Activated effector memory CD4-positive, alpha-beta T cell treated with anti-CD3 and anti-CD28 coated beads, Interleukin-2, amount 50 U/mL, for 16 hours (primary cell): Measurements from ENCODE around the gene MIF4GD.
A peak's percentile ranks its signal among the peaks of the same experiment; 100 is the strongest.
"Not testable (repeated sequence)": the region's sequence is repeated elsewhere in the genome, so short reads cannot be mapped to it uniquely, and the experiment has no call there.

Experiments used
- DNase-seq: peaks from one replicate; pipeline ENCODE4 v3.0.0-alpha.2; 2020

The MIF4GD gene

DNA sequence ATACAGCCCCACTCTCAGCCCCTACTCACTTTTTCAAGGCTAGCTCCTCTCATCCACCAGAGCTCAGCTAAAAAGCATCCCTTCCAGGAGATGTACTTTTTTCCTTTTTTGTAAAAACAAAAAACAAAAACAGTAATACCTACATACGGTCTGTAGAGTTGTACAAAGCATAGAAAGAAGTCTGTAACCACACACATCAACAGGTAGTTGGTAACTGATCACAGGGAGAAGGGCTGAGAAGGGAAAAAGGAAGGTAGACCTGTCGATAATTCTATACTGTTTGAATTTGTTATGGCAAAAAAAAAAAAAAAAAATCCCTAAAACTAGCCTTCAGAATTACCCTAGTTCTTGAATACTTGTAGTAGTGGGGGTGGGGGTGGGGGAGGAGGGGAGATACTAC is 17.3 kb upstream of the MIF4GD start:
- DNase-seq, result no peak

DNA sequence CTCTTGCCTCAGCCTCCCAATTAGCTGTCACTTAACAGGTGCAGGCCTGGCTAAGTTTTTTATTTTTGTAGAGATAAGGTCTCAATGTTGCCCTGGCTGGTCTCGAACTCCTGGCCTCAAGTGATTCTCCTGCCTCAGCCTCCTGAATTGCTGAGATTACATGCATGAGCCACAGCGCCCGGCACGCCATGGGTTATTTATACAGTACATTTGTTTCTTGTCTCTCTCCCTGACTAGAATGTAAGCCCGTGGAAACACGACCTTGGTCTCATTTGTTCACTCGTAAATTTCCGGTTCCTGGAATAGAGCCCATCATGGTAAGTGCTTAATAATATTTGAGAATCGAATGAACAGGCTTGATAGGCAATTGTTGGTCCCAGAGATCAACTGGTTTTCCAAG is 16.2 kb upstream of the MIF4GD start:
- no peak for DNase-seq

DNA sequence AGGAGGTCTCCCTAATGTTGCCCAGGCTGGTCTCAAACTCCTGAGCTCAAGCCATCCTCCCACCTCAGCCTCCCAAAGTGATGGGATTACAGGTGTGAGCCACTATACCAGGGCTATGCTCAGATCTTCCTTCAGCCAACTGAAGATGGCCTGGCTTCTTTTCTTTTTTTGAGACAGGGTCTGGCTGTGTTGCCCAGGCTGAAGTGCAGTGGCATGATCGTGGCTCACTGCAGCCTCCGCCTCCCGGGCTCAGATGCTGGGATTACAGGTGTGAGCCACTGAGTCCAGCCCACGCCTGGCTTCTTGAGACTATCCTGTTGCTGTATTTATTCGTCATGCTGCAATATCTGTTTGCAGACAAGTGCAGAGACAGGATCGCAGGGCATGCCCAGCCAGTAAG is 14.1 kb upstream of the MIF4GD start:
- DNase-seq, result no peak

DNA sequence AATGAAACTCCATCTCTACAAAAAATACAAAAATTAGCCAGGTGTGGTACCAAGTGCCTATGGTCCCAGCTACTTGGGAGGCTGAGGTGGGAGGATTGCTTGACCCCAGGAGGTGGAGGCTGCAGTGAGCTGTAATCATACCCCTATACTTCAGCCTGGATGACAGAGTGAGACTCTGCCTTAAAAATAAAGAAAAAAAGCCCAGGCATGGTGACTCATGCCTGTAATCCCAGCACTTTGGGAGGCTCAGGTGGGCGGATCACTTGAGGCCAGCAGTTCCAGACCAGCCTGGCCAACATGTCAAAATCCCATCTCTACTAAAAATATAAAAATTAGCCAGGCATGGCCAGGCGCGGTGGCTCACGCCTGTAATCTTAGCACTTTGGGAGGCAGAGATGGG is 9.2 kb upstream of the MIF4GD start:
- not testable (repeated sequence) for DNase-seq

DNA sequence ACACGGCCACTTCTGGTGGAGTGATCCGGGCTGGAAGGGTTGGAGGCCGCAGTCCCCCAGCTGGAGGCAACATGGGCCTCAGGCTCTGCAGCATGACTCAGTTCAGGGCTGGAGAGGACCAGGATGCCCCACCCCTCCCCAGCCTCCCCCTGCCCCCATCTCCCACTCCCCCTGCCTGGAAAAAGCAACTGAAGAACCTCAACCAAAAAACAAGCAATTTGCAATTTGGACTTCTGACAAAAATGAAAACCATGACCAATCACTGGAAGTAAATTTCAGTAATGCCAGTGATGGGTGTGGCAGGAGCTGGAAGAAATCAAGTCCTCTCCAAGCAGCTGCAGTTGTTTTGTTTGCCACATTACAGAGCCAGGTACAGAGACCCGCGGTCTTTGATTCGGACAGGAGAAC is 6.6 kb upstream of the MIF4GD start:
- DNase-seq, result no peak

DNA sequence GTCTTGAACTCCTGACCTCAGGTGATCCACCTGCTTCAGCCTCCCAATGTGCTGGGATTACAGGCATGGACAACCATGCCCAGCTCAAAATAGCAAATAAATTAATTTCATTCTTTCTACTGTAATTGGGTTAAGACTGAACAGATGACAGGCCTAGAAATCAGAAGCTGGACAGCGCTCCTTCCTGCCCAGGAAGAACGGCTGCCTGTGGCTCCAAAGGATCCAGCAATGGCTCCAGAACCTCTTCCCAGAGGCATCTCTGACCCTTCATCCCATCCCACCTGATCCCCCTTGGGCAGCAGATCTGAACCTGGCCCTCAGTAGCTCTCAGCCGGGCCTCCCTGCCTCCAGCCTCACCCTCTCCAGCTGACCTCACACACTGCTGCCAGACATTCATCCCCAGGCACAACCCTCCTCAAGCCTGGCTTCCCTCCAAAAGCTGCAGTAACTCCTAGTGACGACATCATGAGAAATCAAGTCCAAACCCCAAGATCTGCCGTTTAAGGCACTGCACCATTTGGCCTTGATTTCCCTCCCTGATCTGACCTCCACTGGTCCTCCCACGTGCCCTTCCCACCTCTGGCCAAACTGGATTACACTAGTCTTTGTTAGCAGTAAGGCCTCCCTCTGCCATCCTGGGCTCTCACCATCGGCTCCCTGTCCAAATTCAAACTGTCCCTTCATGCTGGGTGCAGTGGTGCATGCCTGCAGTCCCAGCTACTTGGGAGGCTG is 3.1 kb upstream of the MIF4GD start:
- DNase-seq, result no peak

DNA sequence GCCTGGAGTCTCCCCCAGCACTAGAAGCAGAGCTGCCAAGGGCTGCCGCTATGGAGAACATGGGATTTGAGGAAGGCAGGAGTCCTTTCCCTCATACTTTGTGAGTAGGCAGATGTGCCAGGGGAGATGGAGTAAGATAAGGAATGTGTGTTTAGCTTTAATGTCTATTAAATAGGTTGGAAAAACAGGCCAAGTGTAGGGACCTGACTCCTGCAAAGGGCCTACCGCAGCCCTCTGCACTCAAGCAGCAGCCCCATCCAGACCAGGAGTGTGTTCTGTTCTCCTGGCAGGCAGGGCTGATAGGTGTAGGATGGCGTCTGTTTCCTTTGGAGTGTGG is 1.8 kb upstream of the MIF4GD start:
- DNase-seq, result no peak

DNA sequence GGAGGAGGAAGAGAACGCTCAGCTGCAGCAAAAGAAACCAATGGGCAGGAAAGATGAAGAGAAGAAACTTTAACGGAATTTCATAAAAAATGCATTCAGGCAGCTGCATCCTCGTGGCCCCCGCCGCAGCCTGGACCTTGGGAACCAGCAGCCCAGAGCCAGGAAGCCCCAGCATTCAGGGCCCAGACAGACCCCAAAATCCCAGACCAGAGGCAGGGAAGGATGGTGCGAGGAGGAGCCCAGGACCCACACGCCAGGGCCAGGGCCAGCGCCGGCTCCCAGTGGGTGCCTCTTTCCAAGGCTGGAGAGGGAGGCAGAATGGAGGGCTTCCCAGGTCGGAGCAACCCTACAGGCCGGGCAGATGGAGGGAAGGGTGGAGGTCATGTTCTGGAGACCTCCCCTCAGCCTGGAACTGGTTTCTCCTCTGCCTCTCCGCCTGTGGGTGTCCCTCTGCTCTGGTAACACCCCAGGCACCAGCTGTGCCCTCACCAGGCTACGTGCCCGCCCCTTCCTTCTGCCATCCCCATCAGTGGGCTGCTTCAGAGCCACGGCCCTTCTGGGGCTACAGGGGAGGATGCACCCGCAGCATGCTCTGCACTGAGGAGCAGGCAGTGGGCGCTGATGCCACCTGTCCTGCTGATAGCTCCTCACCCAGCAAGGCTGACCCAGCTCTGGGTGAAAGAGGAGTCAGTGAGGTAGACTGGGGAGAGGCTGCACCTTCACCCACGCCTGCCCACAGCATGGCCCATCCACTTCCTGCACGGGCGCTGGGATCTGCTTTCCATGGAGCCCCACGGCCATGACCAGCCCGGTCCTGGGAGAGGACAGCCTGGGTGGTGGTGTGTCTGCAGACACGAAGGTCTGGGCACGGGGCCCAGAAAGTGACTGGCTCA is 1.2 kb upstream of the MIF4GD start:
- DNase-seq, result peak; percentile 68

DNA sequence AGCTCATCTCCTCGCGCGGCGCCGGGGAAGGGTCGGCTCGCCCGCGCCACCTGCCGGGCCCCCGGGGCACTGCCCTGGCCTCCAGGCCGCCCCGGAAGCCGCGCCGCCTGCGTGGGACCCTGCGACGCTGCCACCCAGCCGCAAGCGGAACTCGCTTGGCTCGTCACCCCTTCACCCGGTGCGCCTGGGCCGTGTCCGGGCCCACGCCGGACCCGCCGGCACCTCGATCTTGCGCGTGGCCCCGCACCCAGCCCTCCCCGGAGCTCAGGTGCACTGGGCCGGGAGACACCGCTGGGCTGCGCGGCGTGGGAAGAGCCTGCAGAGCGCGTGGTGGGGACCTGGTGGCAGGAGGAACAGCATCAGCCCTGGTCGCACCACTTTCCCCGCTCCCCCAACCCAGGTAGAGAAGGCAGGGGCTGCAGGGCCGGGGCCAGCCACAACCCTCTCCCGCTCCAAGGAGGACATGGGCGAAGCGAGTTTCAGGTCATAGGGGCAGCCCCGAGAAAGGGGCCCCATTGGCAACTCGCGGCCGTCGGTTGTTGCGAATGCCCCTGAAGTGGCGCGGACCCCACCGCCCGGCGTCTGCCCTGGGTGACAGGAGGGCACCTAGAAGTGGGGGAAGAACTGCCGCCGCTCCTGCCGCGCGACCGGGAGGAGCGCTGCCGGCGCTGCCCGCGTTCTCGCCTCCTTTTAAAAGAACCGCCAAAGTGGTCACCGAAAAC is 363 bp upstream of the MIF4GD start:
- peak; percentile 96 for DNase-seq

DNA sequence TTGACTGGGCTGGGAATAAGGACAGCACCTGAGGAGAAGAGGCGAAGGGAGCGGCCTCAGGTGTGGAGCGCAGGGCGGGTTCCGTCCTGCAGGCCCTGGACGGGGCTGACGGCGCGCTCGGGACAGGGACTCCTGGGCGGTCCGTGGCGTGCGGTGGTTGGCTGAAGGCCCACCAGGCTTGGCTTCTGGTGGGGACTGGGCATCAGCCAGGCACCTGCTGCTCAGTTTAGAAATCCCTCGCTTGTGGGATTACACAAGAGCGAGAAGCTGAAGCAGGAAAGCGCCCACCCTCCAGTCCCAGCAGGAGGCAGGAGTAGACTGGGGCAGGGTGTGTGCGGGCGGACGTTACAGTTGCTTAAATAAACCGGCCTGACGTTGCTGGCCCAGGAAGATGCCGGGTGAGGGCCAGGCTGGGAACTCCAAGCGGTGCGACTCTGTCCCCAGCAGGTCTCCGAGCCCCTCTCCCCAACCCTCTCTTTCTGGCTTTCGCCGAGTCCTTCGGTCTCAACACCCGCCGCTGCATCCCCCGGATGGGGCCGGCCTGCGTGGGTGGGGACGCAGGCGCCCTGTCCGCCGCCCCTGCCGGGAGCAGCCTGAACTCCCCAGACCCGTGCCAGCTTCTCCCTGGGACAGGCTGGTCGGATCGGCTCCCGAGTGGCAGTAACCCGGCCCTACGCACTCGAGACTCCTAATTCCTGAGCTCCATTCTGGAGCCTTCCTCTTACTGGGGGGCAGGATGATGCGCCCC is 639 bp downstream of the MIF4GD start:
- peak; percentile 83 for DNase-seq

DNA sequence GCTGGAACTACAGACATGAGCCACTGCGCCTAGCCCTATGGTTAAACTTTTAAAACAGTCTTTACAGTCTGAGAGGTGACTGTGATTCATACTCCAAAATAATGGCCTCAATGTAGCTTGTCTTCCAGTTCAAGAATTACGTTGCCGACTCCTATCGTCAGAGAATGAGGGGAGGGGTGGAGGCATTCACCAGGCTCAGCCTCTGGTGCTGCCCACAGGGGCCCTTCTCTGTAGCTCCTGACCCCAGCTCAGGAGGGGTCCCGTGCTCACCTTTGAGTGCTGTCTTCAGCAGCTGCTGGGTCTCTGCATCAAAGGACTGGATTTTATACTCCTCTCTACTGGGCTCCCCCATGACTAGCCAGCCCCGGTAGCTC is 1.2 kb downstream of the MIF4GD start:
- no peak for DNase-seq

DNA sequence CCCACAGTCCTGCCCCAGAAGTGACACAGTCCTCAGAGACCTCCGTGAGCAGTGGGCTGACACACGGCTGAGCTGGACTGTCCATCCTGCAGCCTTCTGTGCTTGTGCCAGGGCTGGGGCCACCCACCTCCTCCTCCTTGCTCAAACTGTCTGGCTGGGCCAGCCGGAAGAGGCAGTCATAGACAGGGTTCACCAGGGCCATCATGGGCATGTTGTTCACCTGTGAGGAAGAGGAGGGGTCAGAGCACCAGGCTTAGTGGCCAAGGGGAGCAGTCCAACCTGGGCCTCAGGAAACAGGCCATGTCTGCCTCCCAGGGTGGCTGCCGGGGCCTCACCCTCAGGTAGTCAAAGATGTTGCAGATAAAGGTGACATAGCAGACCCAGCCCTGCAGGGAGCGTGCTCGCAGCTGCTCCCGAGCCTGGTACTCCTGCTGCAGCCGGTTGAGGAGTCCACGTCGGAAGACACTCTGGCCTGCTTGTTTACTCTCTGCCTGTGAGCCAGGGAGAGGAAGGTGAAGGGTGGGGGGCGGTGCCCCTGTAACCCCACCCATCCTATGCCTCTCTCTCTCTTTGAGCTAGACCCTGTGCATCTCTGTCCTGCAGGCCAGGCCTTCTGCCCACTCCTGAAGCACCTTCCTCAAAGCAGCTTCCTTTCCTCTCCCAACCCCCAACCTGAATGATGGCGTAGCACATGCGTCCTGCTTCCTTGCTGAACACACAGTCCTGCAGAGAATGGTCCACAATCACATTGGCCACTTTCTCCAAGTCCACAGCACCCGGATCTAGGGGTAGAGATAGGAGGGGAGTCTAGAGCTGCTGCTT is 3.4 kb downstream of the MIF4GD start:
- no peak for DNase-seq

DNA sequence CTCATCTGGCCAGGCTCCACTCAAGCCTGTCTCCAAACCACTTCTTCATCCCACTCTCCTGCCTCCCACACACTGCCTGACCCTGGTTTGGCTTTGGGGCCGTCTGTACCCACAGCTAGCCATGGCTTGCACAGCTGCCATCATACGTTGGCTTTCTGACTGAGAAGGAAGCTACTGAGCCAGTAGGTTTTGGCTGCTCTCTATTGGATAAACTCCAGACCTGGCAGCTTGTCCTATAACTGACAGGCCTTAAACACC is 3.9 kb downstream of the MIF4GD start:
- no peak for DNase-seq

DNA sequence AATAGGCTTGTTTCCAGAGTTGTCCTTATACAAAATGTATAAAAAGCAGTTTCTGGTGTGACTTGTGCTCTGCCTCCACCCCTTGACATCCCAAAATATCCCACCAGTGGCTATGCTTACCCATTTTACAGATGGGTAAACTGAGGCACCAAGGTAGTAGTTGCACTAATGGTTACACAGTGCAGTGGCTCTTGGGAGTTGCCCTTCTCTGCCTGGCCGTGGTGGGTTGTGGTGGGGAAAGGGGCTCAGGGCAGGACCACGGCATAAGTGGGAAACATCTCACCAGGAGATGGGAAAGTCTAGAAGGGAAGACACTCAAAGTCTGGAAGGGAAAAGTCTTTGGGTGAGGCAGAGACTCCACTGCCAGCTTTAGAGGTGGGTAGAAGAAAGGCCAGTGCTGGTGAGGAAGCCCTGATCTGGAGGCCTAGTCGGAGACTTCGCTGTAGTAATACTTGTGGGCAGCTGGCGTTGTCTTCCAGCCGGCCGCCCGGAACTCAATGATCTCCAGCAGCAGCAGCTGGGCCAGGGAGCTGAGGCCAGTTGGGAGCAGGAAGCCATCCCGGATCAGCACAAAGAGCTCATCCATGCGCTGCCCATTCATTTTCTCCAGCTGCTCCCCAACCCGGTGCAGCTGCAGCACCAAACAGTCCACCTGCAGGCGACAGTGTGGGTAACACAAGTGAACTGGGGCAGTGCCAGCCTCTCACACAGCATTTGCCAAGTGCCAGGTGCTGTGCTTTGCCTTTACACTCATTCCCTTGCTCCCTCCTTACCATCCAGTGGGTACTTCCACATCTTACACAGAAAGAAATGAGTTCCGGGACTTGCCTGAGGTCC is 4.5 kb downstream of the MIF4GD start:
- DNase-seq, result no peak

DNA sequence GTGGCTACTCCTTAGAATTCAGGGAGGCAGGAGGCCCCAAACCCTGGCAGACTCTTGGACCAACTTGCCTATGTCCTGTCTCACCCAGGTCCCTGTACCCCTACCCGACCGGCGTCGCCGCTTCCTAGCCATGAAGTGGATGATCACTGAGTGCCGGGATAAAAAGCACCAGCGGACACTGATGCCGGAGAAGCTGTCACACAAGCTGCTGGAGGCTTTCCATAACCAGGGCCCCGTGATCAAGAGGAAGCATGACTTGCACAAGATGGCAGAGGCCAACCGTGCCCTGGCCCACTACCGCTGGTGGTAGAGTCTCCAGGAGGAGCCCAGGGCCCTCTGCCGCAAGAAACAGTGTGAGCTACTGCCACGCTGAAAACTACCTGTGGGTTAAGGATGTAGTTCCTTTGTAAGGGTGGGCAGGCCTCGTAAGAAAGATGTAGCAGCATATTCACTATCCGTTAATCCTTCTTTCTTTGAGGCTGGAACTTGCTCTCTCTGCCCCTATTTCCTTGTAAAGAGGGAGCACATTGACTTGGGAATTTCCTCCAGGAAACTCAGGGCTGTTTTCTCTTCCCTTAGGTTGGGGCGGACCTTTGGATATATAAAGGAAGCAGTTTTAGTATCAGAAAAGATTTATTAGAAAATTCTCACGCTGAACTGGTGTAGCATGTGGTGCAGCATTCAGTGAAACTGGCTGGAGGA is 5.3 kb downstream of the MIF4GD start:
- no peak for DNase-seq

DNA sequence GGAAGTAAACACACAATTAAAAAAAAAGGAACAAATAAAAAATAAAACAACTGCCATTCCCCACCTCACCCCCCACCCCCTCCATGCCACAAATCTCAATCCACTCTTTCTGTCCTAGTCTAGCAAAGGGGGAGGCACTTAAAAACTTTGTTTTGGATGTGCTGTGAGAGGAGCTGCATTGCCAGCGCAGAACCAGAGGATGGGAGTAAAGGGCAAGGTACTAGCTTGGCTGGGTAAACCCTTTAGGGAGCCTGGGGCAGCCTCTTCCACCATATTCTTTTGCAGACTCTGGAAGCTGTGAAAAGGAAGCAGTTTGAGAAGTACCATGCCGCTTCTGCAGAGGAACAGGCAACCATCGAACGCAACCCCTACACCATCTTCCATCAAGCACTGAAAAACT is 8.0 kb downstream of the MIF4GD start:
- no peak for DNase-seq

DNA sequence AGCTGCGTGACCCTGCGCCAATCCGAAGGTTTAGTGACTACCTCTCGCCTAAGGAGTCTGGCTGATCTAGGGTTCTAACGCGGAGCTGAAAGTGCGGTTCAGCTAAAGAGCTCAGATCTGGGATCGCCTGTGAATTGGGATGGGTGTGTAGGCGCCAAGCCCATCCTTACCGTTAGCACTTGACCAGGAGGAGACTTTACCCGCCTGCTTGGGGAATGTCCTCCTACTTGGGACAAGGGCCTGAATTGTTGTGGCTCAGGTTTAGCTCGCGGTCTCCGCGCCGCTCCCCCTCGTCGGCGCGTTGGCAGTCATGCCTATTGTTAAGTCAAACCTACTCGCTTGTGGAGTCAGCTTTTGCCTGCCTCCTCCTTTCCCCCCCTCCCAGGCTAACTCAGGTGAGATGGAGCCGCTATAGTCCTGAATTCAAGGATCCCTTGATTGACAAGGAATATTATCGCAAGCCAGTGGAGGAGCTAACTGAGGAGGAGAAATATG is 8.9 kb downstream of the MIF4GD start:
- DNase-seq, result no peak

DNA sequence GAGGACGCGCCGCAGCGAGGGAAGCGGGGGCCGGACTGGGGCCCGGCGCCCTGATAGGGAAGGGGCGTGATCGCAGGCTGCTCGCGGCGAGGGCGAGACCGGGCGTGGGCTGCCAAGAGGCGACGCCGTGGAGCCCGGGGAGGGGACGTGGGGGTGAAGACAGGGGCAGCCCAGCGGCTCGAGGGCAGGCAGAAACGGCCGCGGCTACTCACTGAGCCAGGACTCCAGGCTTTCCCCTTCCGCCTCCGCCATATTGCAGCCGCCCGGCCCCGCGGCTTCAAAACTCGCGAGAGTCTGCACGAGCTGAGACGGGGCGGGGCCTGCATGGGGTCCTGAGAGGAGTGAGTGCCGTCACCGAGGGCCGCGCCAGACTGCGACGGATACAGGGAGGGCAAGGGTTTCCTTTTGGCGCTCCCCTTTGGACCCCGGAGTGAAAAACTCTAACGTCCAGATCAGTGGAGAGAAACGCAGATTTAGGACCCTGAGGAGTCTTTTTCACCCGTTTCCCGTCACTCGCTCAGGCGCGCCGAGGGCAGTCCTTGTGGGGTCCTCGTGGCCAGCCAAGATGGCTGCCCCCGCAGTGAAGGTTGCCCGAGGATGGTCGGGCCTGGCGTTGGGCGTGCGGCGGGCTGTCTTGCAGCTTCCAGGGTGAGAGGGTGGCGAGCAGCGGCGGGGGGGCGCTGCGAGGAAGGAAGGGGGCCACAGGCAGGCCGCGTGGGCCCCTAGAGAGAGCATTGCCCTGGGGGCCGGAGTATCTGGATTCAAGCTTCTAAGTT is 9.5 kb downstream of the MIF4GD start, which contains the start of the genes GGA3 and MRPS7:
GGA3 (minus strand) TSS at position 271 of the 776 bp plus-strand sequence; CDS start at position 252, 19 bp downstream.
MRPS7 (plus strand) TSS at position 544 of the 776 bp plus-strand sequence; CDS start at position 566, 22 bp downstream.
- DNase-seq, result peak; percentile 98

DNA sequence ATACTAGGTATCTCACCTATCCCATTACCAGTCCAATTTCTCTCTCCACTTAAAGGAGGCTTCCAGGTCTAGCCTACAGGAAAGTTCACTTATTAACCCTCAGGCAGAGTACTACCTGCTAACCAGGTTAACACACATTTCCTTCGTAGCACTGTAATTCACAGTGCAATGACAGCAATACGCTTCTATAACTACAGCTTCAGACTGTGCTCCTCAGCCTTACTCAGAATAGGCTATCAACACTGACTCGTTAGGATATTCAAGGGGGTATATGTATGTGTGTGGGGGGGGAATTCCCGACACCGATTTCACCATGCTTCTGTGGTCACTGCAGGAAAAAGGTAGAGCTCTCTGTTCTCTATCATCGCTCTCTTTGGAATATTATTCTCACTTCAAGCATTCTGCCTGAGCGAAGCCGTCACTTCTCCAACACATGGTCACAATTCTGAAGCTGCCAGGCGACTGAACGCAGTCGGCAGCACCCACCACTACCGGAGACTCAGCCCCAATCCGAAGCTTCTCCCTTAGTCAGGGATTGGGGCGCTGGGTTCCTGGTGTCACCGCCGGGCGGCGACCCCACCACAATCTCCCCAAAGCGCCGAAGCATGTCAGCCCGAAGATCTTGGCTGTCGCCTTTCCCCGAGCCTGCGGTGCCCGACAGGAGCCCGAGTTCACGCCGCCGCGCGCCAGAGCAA is 10.2 kb downstream of the MIF4GD start:
- no peak for DNase-seq
